DMS53 treated with DMSO at 0.1 percent for 48 hours (cell line): Measurements from ENCODE around the gene ZC3H4.
"Not testable (repeated sequence)": the region's sequence is repeated elsewhere in the genome, so short reads cannot be mapped to it uniquely, and the experiment has no call there.

Source experiments
- DNase-seq: peaks from one replicate; lab custom pipeline; 2025; ENCODE audit not compliant: unreplicated experiment; lab: John Stamatoyannopoulos, UW

Gene ZC3H4

GRCh38 chr19:47112997-47113849 is at the start of gene ZC3H4:
Gene ZC3H4 (minus strand): TSS chr19:47113776. CDS start chr19:47112584, 1,192 bp downstream.
- DNase-seq, result peak; percentile 97

DNA sequence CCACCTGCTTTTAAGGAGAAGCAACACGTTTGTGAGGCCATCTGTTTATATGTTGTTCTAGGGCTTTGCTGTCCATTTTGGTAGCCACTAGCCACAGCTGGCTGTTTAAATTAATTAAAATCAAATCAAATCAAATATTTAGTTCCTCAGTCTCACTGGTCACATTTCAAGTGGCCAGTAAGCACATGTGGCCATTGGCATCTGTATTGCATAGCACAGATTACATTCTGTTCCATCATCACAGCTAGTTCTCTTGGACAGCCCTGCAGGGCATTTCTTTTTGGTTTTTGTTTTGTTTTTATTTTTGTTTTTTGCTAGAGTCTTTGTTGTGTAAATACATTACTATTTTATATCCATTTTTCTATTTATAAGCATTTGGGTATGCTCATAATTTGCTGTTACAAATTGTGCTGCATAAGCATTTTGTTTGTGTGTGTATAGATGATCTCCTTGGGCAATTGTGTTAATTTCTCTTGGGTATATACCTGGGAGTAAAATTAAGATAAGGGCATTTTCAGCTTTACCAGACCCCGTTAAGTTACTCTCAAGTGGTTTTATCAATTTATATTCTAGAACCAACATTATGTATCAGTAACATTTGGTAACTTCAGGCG is 48.4 kb upstream of the ZC3H4 start:
- no peak for DNase-seq

DNA sequence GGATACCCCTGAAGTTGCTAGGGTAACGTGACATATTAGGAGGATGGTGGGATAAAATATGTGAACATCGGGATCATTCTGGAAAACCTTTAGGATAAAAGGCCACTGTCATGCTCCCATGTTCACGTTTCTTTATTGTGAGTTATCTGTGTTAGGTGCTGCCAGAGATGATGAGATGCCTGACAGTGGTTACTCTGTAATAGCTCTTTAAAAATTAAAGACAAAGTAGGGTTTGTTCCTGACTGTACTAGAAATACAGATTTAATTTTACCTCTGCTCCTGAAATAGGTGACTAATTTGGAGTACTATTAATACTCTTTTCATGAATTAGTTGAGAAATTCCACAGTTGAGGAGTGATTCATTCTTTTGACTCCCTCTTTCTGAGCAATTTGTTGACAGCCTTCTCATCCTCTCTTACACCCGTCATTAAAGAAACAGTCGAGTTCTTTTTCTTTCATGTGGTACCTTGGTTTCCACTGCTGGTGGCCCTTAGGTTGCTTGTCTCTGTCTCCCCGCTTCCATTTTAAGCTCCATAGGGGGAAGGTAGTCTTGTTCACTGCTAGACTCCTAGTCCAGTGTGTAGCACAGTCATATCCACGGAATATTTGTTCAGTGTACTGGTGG is 45.4 kb upstream of the ZC3H4 start:
- no peak for DNase-seq

DNA sequence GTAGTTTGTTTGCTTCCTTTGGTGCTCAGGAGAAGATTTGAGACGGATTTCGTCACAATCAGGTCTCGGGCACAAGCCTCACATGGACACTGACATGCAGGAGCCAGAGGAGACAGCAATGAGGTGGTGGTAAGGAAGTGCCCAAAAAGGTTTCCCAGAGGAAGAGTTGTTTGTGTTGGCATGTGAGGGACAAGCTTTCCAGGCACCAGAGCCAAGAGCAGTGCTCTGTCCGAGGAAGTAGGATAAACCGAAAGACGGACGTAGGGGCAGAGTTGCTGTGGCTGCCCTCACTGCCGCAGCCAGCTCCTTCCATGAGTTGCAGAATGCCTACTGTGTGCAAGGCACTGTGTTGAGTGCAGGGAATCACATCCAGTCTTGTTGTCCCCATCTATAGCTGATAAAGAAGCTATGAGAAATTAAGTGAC is 44.8 kb upstream of the ZC3H4 start:
- DNase-seq, result no peak

DNA sequence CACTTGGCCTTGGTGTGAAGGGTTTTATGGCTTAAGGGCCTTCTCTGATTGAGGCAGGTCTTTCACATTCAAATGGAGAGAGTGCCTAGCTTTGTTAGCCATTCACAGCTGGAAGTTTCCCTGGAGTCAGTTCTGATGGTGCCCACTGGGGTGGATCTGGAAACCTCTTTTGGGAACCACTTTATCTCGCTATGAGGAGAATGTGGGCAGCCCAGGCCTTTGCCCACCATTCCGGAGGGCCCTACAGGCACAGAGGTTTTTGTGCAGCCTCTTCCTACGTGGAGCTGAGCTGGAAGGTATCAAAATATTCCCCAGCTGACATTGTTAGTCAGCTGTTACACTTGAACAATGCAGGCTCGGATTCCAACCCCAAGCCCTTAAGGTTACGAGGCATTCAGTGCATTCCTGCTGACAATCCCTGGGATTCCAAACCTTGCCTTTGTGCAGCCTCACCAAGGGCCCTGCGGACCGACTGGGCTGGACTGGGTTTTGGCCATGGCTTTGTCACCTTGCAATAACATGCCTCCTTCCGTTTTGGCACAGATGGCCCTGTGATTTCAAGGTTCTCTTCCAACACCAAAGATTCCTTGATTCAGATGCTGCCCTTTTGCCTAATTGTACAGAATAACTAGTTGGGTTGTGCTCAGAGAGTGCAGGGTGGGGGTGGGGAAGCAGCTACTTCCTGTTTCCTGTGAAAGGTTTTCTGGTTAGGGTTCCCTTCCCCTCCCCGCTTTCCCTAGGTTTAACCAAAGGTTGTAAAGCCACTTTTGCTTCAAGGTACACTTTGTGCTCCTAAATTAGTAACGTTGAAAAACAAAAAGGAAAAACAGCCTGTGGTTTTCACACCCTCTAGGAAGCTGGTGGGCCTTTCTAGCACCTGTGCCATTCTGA is 44.1 kb upstream of the ZC3H4 start:
- no peak for DNase-seq

DNA sequence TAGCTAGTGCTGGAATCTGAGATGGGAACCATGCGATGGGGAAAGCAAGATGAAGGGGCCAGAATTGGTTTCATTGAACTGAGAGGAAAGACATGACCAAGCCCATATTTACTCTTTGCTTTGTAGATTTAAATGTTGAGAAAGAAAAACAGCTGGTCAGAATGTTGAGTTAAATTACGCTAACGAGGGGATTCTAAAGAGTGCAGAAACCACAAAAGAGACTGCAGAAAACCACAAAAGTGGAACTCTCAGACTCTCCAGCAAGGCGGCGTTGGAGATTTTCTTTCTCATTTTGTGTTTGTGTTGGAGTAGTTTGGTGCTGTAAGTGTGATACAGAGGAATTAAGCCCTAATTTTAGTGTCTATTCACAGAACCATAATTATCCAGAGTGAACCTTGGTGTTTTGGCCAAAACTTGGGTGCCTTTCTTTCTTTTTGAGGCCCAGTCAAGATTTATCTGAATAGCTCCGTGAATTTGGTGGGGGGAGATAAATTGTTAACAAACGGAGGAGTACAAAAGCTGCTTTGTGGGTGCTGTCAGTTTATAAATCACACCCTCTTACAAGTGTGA is 43.4 kb upstream of the ZC3H4 start:
- DNase-seq, result no peak

- DNase-seq, result no peak
These were observed 41.6 kb upstream of the ZC3H4 start for GRCh38 chr19:47155148-47155547.

GRCh38 chr19:47153266-47153665 is 39.7 kb upstream of the ZC3H4 start:
- DNase-seq, result no peak

- DNase-seq, result peak; percentile 42
These were observed 39.1 kb upstream of the ZC3H4 start for GRCh38 chr19:47152632-47153031.

GRCh38 chr19:47152205-47152604 is 38.6 kb upstream of the ZC3H4 start:
- peak; percentile 29 for DNase-seq

DNA sequence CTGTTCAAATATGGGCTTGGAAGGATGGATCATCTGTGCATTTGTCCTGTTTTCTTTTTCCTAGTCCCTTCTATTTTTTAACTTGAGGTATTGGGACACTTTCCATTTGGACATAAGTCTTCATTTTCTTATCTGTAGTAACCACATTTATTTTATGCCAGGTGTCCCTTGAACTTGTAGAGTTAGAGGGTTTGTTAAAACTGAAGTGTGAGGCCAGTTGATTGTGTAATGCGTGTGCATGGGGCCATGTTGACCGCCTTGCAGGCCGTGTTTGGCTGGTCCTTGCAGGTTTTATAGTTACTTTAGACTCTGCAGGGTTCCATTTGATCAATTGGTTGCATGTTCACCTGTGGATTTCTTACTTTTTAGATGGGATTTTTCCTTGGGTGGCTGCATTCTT is 38.1 kb upstream of the ZC3H4 start:
- DNase-seq, result no peak

DNA sequence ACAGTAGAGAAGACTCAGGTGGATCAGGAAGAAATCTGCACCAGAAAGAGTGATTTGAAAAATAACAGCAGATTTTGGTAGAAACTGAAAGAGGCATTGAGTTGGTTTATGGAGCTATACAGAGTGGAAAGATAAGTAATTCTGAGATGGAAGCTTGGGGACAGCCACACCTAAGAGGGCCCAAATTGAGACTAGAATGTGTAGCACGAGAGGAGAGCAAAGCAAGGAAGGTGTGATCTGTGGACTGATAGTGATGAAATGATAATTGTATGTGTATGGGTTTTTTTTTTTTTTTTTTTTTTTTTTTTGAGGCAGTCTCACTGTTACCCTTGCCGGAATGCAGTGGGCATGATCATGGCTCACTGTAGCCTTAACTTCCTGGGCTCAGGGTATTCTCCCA is 33.3 kb upstream of the ZC3H4 start:
- DNase-seq, result no peak

GRCh38 chr19:47145639-47146486 is 32.3 kb upstream of the ZC3H4 start:
- no peak for DNase-seq

DNA sequence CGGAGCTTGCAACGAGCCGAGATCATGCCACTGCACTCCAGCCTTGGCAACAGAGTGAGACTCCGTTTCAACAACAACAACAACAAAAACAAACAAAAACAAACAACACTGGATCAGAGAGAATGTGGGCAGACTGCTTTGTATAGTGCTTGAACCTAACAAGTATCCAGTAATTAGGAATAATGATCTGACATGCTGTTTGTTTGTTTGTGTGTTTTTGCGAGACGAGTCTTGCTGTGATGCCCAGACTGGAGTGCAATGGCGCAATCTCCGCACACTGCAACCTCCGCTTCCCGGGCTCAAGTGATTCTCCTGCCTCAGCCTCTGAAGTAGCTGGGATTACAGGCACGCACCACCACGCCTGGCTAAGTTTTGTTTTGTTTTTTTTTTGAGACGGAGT is 31.1 kb upstream of the ZC3H4 start:
- no peak for DNase-seq

GRCh38 chr19:47143322-47144073 is 29.9 kb upstream of the ZC3H4 start:
- no peak for DNase-seq

- no peak for DNase-seq
These were observed 29.2 kb upstream of the ZC3H4 start for GRCh38 chr19:47142779-47143178.

- no peak for DNase-seq
These were observed 28.1 kb upstream of the ZC3H4 start for GRCh38 chr19:47141695-47142094.

DNA sequence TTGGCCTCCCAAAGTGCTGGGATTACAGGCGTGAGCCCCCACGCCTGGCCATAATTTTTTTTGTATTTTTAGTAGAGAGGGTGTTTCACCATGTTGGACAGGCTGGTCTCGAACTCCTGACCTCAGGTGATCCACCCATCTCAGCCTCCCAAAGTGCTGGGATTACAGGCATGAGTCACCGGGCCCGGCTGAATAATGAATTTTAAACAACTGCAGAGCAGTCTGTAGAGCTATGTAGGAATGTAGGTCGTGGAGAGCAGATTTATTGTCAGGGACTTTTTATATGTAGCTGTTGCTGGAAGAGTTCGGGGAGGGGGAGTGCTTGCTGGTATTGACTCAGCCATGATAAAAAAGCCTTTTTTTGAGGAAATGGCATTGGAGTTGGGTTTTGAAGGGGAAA is 27.7 kb upstream of the ZC3H4 start:
- DNase-seq, result not testable (repeated sequence)

GRCh38 chr19:47135156-47135555 is 21.6 kb upstream of the ZC3H4 start:
- DNase-seq, result no peak
